Posterior cingulate gyrus (tissue), 11 donors: ENCODE measurements around the gene CRIP1.

Experiments
- DNase-seq, 10 donors: peaks; one replicate each; pipeline versions ENCODE4 v3.0.0 to v3.0.0-alpha.2; 2020 to 2021; ENCODE audit warnings: mixed read lengths in 3 of 10
- intact Hi-C: fragments of 100-400 bp; cut with DNase I; formaldehyde crosslinking; loops from one replicate; pipeline ENCODE4 v1.15.1; 2023

The CRIP1 gene

DNA sequence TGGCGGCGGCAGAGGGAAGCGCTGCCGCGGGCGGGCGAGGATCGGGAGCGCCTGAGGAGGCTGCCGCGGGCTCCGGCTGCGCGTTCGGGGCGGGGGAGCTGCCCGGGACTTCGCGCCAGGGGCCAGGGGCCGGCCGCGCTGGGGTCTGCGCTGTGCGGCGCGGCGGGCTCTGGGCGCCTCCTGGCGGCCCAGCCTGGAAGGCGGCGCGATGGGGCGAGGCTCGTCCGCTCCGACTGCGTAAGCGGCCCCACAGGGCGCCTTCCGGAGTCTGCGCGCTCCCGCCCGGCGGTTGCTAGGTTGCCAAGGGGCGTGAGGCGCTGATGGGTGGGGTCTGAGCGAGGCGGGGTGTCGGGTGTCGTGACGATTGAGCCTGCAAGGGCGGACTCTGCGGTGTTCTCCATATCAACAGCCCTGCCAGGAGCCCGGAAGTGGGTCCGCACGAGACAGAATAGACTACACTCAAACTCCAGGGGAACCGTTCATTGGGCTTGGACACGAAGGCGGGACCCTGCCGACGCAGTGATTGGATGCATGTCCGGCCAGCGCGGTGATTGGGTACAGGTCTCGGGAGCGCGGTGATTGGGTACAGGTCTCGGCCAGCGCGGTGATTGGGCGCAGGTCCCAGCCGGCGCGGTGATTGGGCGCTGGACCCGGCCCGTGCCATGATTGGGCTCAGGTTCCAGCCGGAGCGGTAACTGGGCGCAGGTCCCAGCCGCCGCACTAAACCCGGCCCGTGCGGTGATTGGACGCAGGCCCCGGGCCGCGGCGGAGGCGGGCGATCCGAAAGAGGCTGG is 4.1 kb downstream of the CRIP1 start, which contains the start of gene TEDC1:
Gene TEDC1 (plus strand): TSS at position 675 of the 794 bp plus-strand sequence. CDS start 130 bp downstream, outside the sequence.
- intact Hi-C loops, result loop anchor here (1.0 to 2.0 kb wide), 3 partner anchors 9 to 120 kb away; no protein-coding TSS in a partner anchor
- DNase-seq, result peak; percentile 99 to 100 (median 100)

- intact Hi-C loops, result loop anchor here (2.0 kb wide), 1 partner anchor 121 kb away; no protein-coding TSS in a partner anchor
- DNase-seq, result peak in 6 of 10 donors; percentile 20 to 91 (median 70)
Observed at GRCh38 chr14:105491366-105491973, 4.8 kb downstream of the CRIP1 start.

- DNase-seq, result peak in 6 of 10 donors; percentile 6 to 85 (median 39)
- intact Hi-C loops, result no loop called here
Observed at GRCh38 chr14:105492031-105492970, 5.6 kb downstream of the CRIP1 start.

GRCh38 chr14:105492971-105493871 is 6.5 kb downstream of the CRIP1 start:
- DNase-seq, result peak in 4 of 10 donors; percentile 18 to 74 (median 56)
- intact Hi-C loops, result no loop called here

GRCh38 chr14:105493921-105494605 is 7.4 kb downstream of the CRIP1 start:
- DNase-seq, result peak in 3 of 10 donors; percentile 47 to 66 (median 56)
- intact Hi-C loops, result no loop called here

GRCh38 chr14:105494606-105494929 is 7.9 kb downstream of the CRIP1 start:
- DNase-seq, result peak in 3 of 10 donors; percentile 21 to 83 (median 55)
- intact Hi-C loops, result no loop called here

- DNase-seq, result peak in 8 of 10 donors; percentile 6 to 79 (median 17)
- intact Hi-C loops, result no loop called here
Observed at GRCh38 chr14:105495101-105495989, 8.7 kb downstream of the CRIP1 start.

DNA sequence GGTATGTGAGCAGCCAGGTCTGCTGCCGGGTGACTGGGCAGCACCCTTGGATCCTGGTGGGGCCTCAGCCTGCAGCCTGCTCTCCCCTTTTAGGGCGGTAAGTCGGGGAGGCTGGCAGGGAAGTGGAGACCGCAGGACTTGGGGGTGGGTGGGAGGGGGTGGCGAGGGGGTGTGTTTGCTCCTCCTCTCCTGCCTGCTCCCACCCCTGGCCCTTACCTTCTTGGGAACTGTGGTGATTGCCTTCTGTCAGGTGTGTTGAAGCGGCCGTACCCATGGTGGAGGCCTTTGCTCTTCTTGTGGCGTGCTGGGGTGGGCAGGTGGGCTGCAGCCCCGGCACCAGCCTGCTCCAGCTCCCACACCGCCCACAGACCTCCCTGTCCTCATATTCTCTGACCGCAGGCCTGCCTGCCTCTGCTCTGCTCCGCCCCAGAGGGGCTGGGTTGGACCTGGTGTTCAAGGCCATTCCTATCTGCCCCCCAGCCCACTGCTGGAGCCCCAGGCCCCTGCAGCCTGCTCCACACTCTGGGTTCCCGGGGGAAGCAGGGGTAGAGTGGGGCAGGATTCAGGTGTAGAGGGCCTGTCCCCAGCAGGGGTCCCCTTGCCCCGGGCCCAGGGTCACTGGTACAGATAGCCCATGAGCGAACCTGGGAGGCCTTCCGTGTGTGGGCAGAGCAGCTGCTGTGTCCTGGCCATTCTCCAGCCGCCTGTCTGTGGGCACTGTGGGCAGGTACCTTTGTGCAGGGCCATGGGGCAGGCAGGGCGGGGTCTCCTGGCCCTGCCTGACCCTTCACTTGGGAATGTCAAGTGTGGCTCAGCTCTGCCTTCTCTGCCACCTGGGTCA is 9.5 kb downstream of the CRIP1 start:
- intact Hi-C loops, result no loop called here
- DNase-seq, result peak in 6 of 10 donors; percentile 4 to 72 (median 40)

DNA sequence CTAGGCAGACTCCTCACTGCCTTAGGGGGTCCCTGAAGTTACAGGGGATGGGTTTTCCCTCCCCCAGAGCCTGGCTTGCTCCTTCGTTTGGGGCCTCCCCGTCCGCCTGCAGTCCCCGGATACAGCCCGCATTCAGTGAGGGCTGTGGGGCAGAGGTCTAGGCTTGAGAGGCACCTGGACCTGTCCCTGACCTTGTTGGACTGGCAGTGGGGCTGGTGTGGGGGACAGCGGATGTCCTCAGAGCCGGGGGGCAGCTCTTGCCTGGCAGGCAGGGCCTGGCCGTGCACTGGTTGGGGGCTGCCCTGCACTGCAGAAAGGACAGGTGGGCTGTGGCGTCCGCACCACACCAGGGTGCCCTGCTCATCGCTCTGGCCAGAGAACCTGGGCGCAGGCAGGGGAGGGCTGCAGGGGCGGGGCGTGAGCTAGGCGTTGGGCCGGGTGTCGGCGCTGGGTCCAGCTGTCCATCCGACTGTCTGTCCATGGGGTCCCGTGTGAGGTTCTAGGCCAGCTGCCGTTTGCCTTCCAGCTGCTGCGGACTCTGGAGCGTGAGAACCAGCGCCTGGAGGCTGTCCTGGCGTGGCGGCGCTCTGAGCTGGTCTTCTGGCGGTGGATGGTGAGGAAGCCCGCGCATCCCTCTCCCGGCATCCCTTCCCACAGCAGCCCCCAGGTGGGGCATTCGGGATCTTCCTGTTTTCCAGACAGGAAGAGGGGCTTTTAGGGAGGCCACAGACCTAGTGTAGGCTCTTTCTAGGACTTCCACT is 10.3 kb downstream of the CRIP1 start:
- intact Hi-C loops, result no loop called here
- peak in 5 of 10 donors; percentile 6 to 75 (median 48) for DNase-seq

- DNase-seq, result peak in 5 of 10 donors; percentile 5 to 82 (median 58)
Observed at GRCh38 chr14:105497671-105498429, 11.2 kb downstream of the CRIP1 start.

DNA sequence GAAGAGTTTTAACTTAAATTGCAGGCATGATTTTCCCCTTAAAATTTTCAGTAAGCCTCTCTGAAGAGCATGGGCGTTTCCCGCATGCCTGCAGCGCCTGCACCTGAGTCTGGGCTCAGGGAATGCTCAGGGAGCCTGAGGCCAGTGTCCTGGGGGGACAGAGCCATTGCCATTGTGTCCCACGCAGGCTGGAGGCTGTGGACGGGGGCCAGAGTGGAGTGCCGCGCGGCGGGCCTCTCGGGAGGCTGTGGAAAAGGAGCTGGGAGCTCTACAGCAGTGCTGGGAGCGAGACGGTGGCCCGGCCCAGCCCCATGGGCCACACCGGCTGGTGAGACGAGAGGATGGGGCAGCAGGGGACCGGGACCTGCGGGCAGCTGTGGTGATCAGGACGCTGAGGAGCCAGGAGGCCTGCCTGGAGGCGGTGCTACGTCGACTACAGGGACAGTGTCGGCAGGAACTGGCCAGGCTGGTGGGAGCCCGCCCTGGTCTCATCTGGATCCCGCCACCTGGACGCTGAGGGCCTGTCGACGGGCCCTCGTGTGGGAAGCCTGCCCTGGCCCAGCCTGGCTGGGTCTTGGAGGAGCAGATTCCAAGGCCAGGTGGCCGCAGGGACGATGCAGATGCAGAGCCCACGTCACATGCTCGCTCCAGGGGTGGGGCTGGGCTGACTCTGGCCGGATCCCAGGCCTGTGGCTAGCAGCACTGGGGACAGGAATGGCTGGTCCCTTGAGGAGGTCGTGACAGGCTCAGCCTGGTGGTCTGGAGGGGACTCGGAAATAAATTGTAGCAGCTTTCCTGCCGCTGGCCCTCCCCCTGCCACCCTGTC is 12.0 kb downstream of the CRIP1 start:
- peak in 7 of 10 donors; percentile 31 to 93 (median 68) for DNase-seq

More at GRCh38 chr14:105497671-105498429, 11.2 kb downstream of the CRIP1 start:
- intact Hi-C loops, result no loop called here

DNA sequence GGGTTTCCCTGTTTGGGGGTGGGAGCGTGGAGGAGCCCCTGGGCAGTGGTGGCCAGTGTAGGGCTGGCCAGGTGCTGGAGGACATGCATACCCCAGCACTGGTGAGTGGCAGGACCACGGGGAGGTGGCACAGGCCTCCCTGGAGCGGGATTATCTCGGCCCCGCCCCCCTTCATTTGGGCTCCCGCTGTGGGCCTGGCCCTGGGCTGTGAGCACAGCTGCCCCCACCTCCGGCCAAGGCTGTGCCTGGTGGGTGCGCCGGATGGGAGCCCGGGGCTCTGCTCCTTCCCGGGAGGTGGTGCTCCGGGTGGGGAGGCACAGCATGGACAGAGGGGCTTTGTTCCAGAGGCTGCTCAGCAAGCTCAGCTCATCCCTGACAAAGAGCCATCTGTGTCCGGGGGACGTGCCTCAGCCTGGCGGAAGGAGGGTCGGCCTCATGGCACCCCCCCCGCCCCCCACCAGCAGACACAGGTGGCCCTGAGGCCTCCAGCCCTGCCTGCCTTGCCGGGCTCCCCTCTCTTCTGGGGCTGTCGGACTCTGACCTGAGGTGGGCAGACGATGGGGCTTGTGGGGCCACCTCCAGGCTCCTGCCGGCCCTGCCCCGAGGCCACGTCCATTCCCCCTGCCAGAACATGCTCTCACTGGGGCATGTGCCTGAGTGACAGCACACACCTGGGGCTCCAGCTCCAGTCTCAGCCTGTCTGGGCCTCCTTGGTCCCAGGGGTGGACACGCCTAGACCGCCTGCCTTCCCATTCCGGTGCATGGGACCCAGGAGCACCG is 12.8 kb downstream of the CRIP1 start:
- DNase-seq, result peak; percentile 78 to 99 (median 86)
- intact Hi-C loops, result no loop called here

More for the DNA sequence above, 12.0 kb downstream of the CRIP1 start:
- intact Hi-C loops, result no loop called here

DNA sequence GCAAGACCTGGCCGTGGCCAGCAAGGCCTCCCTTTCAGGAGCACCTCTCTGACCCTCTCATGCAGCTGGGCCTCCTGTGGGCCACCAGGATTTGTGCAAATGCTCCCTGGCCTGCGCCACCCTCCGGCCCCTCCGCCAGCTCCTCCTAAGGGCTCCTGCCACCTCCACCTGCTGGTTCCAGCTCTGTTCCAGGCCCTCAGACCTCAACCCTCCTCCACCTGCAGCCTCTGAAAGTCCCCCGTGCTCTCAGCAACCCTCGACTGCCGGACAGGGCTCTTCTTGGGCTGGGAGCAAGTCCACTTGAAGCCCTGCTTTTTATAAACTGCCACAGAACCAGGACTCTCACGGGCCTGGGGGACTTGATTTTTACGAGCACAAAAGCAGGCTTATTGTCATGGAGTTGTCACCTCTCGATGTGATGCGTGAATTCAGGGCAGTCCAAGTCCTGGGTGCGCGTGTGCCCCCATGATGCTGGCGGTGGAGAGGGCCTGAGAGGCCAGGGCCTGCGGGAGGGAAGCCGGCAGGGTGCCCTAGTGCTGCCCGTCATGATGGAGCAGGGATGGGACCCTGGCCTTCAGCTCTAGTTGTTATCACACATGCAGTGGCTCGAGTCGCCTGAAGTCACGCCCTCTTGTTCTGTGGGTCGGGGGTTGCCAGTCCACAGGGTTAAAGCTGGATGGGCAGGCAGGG is 13.5 kb downstream of the CRIP1 start:
- intact Hi-C loops, result no loop called here
- peak in 6 of 10 donors; percentile 5 to 72 (median 40) for DNase-seq
